Vagina (tissue), 2 donors: Measurements from ENCODE around the gene SELPLG.

Experiments used
- POLR2A ChIP-seq, 2 donors: fragments of 450-650 bp; IDR thresholded peaks; one replicate each; pipeline ENCODE4 v1.6.1; 2017; ENCODE audit warnings: antibody characterized with exemption in 2 of 2, mild to moderate bottlenecking in 2 of 2, moderate library complexity in 2 of 2
- TF ChIP-seq, protein P1 (sequence below), 3 experiments: fragments of 450-650 bp in 2 of 3; fragments of 200-600 bp in 1 of 3; sonication (generic) in 1 of 3; IDR thresholded peaks; one replicate each; pipeline ENCODE4 v1.5.1; 2017 to 2019; ENCODE audit warnings: antibody characterized with exemption in 3 of 3, mild to moderate bottlenecking in 2 of 3, moderate library complexity in 2 of 3

GRCh38 chr12:108591267-108591980 lies 42.3 kb downstream of the SELPLG start:
- TF ChIP-seq, protein P1, sequence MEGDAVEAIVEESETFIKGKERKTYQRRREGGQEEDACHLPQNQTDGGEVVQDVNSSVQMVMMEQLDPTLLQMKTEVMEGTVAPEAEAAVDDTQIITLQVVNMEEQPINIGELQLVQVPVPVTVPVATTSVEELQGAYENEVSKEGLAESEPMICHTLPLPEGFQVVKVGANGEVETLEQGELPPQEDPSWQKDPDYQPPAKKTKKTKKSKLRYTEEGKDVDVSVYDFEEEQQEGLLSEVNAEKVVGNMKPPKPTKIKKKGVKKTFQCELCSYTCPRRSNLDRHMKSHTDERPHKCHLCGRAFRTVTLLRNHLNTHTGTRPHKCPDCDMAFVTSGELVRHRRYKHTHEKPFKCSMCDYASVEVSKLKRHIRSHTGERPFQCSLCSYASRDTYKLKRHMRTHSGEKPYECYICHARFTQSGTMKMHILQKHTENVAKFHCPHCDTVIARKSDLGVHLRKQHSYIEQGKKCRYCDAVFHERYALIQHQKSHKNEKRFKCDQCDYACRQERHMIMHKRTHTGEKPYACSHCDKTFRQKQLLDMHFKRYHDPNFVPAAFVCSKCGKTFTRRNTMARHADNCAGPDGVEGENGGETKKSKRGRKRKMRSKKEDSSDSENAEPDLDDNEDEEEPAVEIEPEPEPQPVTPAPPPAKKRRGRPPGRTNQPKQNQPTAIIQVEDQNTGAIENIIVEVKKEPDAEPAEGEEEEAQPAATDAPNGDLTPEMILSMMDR (IDR thresholded peaks at IDR 0.05), result no peak
- TF ChIP-seq POLR2A (IDR thresholded peaks at IDR 0.05), result no peak
